ENCODE measurements around the gene NRXN3.

NRXN3 gene

DNA sequence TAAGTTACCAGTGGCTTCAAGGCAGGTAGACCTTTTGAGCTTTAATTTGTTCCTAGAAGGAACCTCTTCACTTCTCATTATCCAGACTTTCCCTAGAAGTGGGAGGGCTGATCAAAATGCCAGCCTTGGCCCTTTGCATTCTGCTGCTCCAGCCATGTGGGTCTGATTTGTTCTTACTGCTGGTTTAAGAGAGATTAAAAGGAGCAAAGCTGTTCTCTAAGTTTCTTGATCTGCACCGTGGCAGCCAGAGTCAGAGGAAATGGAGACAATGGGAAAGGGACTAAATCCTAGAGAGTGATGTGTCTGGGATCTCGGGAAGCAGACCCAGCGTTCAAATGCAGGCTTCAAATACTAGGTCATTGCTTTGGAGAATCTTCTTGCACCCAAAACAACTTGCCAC lies 1281.4 kb downstream of the NRXN3 start:
- no peak for DNase-seq

- DNase-seq: no peak
Measured at GRCh38 chr14:79453276-79453675, 1283.1 kb downstream of the NRXN3 start.

DNA sequence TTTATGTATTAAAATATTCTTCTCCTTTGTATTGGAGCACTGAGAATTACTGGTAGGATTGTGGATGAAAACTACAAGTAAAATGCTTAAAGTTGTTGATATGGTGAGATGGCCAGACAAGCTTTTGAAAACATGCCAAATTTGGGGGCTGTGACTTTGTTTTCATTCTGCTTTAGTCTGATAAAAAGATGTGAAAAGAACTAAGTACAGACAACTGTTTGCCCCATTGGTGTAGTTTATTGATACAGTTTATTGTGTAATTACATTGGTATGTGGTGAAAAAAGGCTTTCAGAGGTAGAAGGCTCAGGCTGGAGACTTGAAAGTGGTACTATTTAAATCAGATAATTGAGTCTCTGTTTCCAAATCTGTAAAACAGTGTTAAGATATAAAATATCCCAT lies 1294.3 kb downstream of the NRXN3 start:
- DNase-seq: no peak

GRCh38 chr14:79465651-79466050 lies 1295.5 kb downstream of the NRXN3 start:
- DNase-seq: no peak

DNA sequence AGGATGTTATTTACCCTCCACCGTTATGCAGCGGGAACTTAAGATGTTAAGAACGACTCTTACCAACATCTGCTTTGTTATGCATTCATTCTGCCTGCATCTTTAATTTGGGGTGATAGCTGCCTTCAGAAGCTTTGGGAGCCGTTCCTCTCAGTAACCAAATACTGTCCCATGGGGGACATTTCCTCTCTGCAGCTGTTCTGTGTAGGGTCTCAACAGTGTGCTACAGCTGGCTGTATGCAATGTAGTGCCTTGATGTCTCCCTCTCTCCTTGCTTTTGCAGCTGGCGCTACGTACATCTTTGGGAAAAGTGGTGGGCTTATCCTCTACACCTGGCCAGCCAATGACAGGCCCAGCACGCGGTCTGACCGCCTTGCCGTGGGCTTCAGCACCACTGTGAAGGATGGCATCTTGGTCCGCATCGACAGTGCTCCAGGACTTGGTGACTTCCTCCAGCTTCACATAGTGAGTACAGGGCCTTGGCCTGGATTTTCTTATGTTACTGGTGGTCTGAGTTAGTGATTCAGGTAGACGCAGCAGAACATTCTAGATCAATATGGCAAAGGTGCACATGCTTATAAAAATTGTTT lies 1296.9 kb downstream of the NRXN3 start:
- no peak for DNase-seq

DNA sequence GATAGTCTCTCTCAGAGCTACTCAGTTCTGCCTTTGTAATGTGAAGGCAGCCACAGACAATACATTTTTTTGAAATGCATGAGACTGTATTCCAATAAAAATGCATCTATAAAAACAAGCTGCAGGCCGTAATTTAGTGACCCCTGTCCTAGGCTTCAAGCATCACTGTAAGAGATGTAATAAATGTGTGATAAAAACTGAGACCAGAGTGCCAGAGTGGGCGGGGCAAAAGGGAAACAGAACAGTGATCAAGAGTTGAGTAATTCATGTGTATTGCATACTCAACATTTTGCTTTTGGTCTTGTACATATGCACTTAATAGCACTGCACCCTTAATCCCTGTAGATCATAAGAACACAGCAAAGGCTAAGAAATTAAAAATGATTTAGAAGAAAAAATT lies 1297.7 kb downstream of the NRXN3 start:
- no peak for DNase-seq

- DNase-seq: no peak
Measured at GRCh38 chr14:79468486-79468885, 1298.3 kb downstream of the NRXN3 start.

- DNase-seq: no peak
Measured at GRCh38 chr14:79473651-79474050, 1303.5 kb downstream of the NRXN3 start.

DNA sequence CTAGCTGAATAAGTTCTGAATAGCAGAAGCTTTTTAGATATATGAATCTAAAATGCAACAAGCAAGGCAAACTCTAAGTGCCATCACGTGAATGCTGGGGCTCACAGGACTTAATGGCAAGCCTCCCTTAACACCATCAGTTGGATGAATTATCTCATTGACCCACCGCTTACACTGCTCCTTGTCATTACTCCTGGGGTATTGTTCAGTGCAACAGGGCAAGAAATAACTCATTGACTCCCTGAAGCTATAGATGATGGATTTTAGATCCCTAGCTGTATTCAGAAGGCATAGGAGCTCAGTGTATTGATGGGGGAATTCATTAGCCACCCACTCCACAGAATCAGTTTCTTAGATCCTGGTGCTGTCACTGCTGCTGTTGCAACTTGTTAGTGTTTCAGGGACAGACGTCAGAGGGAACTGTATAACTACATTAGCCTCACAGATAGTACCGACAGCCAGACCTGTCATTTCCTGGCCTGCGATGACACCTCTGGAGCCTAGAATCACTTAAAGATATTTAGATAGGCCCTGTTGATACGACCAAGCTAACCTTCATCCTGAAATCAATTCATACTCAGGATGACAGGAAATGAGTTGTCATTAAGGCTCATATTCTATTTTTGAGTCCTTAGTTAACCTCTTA lies 1305.8 kb downstream of the NRXN3 start:
- no peak for DNase-seq

- DNase-seq: no peak
Measured at GRCh38 chr14:79476552-79476951, 1306.4 kb downstream of the NRXN3 start.

DNA sequence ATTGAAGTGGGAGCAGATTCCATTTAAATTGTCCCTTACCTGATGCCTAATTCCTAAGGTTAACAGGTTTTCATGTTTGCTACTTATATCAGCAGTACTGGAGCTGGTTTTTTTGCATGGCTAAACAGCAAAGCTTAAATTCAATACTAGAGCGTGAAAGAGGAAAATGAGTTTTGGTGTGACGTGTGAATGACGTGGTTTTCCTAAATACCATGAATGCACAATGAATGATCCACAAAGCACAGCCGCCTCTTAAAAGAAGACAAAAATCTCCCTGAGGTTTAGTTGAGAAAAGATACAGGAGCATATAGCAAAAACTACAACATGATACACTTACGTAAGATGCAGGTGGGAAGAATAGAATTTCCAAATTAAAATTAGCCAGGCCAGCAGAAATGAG lies 1310.0 kb downstream of the NRXN3 start:
- no peak for DNase-seq

GRCh38 chr14:79482825-79483224 lies 1312.7 kb downstream of the NRXN3 start:
- DNase-seq: no peak

GRCh38 chr14:79483477-79484388 lies 1313.6 kb downstream of the NRXN3 start:
- DNase-seq: no peak

GRCh38 chr14:79487632-79488031 lies 1317.5 kb downstream of the NRXN3 start:
- DNase-seq: no peak

DNA sequence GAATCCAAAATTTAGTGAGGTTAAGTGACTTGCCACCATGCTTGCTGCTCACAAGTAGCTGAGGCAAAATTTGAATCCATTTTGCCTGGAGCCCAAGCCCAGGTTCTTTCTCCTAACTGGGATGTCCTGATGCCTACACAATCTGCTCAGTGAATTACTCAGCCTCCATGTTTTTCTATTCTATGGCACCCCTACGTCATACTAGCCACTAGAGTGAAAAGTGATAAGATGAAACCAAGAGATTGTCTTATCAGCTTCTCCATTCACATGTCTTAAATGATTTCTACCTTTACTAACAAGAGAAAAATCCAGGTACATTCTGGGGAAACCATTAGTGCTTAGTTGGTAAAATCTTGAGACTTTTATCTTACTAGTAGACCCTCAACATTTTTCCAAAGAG lies 1321.0 kb downstream of the NRXN3 start:
- DNase-seq: no peak

DNA sequence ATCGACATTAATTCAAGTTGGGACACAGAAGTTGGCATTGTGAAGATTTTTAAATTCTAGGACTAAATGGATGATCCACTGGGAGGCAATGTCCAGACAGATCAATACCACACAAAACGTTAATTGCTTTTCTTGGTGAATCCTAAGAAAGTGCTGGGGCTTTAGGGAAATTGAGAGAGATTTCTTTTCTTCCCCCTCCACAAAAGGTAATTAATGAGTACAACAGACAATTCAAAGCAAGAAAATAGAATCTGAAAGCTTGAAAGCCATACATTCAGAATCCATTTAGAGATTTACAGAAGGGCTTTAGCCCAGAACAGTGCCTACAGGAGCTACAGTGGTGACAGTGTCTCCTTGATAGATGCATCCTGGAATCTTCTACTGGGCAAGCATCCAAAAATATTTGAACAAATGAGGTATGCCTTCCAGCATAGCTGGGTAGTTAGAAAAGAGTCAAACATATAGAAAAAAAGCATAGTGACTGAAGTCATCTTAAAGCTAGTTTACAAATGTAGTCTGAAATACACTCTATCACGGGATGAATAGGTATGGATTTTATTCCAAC lies 1323.0 kb downstream of the NRXN3 start:
- no peak for DNase-seq

DNA sequence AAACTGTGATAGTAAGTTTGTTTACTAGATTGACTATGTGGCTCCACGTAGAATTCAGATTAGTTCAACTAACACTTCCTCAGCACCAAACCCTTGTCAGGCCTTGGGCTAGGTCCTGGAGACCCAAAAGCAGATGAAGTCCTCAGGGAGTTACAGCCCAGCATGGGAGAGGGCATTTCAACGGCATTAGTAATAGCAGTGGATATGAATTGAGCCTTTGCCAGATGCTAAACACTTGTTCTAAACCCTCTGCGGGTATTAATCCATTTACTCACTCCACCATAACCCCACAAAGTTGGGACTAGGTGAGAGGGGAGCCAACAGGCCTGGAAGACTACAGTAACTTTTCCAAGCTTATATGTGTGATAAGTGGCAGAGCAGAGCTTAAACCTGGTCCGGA lies 1326.5 kb downstream of the NRXN3 start:
- no peak for DNase-seq

GRCh38 chr14:79500489-79500888 lies 1330.3 kb downstream of the NRXN3 start:
- no peak for DNase-seq

DNA sequence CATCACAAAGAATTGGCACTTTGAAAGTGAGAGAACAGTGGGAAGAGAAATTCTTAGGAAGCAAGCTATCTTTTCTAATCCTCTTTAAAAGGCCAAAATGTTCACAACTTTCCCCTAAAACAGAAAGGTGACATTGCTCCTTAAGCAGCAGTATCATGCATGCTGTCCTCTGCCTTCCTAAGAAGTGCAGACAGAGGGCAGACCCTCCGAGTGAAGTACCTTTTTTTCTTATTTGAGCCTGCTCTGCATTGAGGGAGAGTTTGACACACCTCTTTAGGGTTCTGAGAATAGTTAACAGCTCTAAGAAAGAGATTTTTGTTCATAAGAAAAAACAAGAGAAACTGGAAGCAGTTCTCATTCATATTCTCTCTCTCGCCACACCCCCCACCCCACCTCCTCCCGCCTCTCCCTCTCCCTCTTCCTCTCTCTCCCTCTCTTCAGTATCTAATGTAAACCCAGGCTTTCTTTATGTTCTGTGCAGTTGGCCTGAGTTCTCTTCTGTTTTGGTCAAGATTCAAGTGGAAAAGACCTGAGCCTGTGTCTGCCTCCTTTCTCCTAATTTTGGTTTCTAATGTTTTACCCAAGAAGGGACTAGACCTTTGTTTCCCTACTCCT lies 1332.1 kb downstream of the NRXN3 start:
- DNase-seq: no peak

GRCh38 chr14:79502751-79503148 lies 1332.6 kb downstream of the NRXN3 start:
- DNase-seq: no peak

- DNase-seq: no peak
Measured at GRCh38 chr14:79510659-79511058, 1340.5 kb downstream of the NRXN3 start.

DNA sequence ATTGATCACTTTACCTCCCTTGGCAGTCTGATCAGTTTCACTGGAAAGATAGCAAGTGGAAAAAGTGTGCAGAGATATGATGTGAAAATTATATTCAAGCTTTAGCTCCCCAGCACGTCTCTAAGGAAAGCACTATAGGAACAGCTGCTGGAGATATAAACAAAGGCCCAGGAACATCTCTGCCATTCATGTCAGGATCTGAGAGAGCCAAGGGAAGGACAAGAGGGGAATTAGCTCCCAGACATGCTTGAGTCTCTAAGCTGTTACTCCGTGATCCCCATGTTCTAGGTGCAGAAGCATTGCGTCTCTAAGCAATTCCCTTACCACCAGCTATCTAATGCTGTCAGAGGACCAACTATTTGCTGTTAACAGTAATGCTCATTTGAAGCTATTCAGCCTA lies 1341.0 kb downstream of the NRXN3 start:
- no peak for DNase-seq

DNA sequence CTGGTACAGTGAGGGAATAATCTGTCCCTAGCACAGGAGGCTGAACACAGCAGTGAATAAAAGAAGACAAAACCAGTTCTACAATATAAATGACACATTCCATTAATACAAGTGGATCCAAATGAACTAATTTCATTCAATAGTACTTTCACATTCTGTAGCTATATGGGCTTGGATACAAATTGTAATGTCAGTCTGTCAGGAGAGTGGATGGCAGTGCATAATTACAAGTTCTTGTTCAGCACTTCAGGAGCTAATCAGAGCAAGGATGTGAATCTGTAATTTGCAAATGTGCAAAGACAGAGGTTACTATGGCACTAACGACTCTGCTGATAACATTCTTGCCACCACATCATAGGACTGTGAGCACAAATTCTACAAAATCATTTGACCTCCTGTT lies 1343.3 kb downstream of the NRXN3 start:
- no peak for DNase-seq
